ENCODE measurements around the gene KHDC4.

DNA sequence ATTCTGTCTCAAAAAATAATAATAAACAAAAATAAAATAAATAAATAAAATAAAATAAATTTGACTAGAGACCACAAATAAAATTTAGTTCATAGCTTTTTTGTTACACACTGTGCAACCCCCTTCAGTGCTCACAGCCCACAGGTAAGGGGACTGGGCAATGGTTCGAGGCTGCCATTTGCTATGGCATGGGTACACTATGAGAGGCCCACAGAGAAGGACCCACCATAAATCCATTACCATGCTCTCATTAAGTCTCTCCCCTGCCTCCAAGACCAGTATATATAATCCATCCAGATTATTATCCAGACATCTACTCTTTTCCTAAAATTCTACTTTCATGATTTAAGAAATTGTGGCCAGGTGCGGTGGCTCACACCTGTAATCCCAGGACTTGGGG, 14.4 kb downstream of the KHDC4 start:
- TF ChIP-seq, protein P1, sequence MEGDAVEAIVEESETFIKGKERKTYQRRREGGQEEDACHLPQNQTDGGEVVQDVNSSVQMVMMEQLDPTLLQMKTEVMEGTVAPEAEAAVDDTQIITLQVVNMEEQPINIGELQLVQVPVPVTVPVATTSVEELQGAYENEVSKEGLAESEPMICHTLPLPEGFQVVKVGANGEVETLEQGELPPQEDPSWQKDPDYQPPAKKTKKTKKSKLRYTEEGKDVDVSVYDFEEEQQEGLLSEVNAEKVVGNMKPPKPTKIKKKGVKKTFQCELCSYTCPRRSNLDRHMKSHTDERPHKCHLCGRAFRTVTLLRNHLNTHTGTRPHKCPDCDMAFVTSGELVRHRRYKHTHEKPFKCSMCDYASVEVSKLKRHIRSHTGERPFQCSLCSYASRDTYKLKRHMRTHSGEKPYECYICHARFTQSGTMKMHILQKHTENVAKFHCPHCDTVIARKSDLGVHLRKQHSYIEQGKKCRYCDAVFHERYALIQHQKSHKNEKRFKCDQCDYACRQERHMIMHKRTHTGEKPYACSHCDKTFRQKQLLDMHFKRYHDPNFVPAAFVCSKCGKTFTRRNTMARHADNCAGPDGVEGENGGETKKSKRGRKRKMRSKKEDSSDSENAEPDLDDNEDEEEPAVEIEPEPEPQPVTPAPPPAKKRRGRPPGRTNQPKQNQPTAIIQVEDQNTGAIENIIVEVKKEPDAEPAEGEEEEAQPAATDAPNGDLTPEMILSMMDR (conservative IDR thresholded peaks at IDR 0.05; ENCODE audit: low read depth, low read length) = no peak
- TF ChIP-seq POLR2A (IDR thresholded peaks at IDR 0.05; ENCODE audit: low read depth, low read length) = no peak
- TF ChIP-seq, protein P2, sequence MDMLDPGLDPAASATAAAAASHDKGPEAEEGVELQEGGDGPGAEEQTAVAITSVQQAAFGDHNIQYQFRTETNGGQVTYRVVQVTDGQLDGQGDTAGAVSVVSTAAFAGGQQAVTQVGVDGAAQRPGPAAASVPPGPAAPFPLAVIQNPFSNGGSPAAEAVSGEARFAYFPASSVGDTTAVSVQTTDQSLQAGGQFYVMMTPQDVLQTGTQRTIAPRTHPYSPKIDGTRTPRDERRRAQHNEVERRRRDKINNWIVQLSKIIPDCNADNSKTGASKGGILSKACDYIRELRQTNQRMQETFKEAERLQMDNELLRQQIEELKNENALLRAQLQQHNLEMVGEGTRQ (IDR thresholded peaks at IDR 0.05; ENCODE audit: low read depth, low read length) = no peak
- TF ChIP-seq SMC3 (IDR thresholded peaks at IDR 0.05; ENCODE audit: low read depth, low read length) = no peak
- TF ChIP-seq, protein P3, sequence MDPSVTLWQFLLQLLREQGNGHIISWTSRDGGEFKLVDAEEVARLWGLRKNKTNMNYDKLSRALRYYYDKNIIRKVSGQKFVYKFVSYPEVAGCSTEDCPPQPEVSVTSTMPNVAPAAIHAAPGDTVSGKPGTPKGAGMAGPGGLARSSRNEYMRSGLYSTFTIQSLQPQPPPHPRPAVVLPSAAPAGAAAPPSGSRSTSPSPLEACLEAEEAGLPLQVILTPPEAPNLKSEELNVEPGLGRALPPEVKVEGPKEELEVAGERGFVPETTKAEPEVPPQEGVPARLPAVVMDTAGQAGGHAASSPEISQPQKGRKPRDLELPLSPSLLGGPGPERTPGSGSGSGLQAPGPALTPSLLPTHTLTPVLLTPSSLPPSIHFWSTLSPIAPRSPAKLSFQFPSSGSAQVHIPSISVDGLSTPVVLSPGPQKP (IDR thresholded peaks at IDR 0.05; ENCODE audit: borderline replicate concordance, low read depth, low read length) = no peak
- no peak for TF ChIP-seq BHLHE40 (IDR thresholded peaks at IDR 0.05; ENCODE audit: low read depth, low read length)
- no peak for TF ChIP-seq RFX5 (IDR thresholded peaks at IDR 0.05; ENCODE audit: low read depth, low read length)
- TF ChIP-seq CEBPB (IDR thresholded peaks at IDR 0.05; ENCODE audit: low read depth, low read length) = no peak
- TF ChIP-seq CHD1 (IDR thresholded peaks at IDR 0.05; ENCODE audit: low read depth, low read length) = no peak
- no peak for TF ChIP-seq FOS (IDR thresholded peaks at IDR 0.05; ENCODE audit: low read depth, low read length)
- no peak for TF ChIP-seq MXI1 (IDR thresholded peaks at IDR 0.05; ENCODE audit: borderline replicate concordance, low read depth, low read length)
- TF ChIP-seq RAD21 (IDR thresholded peaks at IDR 0.05; ENCODE audit: low read length) = no peak

All from IMR-90 (cell line).